Hematopoietic multipotent progenitor cell treated with erythropoietin and hydrocortisone succinate and interleukin-3 and kit ligand, for 4 days (in vitro differentiated cells): ENCODE data around the gene TSPAN9.

Source experiments
- DNase-seq: peaks from one replicate; pipeline ENCODE4 v3.0.0-alpha.2; 2015

Gene TSPAN9

DNA sequence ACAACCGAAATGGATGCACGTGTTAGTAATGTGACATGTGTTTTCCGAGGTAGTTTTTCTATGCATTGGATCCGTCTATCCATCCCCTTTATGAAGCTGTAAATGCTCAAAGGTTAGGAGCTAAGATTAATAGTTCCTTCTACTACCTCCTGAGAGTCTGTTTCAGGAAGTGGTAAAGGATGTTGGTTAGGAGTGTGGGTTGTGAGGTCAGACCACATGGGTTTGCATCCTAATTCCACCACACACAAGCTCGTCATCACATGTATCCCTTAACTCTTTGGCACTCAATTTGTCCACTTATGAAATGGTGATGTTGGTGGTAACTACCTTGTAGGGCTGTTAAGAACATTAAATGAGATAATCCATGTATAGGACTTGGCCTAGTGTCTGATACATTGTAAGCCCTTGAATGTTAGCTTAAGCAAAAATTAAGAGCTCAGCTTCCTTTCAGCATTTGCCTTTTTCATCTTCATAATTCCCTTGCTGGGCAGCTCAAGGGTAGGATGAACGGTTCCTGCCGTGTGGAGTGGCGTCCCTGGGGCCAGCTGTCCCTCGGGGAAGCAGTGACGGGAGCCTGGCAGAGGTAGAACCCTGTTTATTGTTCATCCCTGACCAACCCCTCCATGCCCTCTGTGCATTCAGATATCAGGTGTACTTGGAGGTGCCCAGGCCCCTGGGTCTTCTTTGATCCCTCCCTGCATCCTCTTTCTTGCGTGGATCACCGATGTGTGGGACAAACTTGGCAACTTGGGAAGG is 52.3 kb downstream of the TSPAN9 start:
- DNase-seq, result peak; percentile 66

DNA sequence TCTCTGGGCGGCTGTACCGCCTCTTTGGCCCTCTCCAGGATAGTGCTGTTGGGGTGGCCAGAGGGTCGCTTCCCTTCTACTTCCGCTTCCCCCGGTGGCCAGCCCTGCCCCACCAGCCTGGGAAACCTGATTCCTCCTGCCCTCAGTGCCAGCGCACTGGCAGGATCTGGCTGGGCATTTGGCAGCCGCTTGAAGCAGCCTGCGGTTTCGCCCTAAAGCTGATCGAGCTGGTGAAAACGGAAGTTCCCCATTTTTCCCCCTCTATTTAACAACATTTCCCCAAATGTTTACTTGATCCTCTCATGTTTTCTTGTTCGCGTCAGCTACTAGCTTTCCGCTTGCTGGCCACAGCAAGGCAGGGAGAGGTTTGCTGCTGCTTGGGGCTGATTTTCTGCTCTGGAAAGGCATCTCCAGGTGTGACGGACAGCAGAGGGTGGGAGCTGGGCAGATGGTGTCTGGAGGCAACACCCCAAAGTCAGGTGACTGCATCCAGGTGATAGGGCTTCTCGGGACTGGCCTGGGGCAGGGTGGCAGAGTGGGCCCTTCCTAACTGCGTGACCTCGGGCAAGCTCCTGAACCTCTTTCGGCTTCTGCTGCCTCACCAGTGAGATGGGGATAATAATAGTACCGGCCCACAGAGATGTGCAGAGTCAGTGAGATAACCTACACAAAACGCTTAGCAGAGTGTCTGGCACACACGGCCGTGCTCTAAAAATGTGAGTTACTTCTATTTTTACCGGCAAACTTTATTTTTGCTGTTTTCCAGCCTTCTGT is 53.1 kb downstream of the TSPAN9 start:
- peak; percentile 72 for DNase-seq

GRCh38 chr12:3131129-3131528 is 54.0 kb downstream of the TSPAN9 start:
- no peak for DNase-seq

DNA sequence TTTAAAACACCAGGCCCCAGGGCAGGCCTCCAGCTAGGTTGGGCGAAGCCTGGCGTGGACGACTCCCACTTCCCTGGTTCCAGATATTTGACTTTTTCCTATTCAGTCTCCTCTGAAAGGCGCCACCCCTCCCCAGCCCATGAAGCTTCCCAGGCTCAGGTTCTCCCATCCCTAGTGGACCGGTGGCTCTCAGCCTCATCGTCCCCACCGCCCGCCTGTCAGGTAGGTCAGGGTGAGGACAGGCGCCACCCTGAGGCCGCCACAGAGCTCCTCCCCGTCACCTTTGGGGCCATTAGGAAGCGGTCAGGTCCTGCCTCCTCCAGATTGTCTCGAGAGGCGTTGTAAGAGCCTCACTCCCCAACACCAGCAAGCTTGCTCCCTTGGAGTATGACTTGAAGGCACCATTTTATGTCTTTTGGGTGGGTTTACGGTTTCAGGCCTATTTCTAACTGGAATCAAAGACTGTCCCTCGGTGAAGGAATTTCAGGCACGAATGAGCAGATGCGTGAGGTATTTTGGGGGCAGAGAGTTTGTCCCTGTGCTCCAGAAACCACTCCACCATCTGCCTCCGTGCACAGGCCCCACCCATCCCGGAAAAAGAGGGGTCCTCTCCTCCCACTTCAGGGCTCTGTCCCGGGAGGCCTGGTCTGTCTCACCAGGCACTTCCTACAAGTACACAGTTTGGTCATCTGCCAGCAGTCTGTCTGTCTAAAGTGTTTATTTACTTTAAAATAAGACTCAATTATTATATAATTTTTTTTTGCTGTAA is 55.6 kb downstream of the TSPAN9 start:
- DNase-seq, result no peak

DNA sequence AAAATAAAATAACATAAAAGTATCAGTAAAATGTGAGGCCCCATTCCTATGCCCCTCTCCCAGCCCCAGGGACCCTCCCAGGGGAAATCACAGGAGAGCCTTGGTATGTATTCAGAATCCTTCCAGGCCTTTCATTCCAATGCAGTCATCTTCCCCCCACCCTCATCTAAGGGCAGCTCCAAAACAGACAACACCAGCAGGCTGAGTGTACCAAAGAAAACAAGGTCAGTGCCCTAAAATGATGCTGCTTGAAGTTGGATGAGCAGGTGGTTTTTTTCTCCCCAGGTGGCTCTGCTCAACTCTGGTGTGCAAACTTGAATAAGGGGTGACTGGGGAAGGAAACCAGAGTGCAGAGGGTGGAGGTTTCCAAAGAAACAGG is 56.2 kb downstream of the TSPAN9 start:
- no peak for DNase-seq

GRCh38 chr12:3134126-3134525 is 56.9 kb downstream of the TSPAN9 start:
- DNase-seq, result no peak

DNA sequence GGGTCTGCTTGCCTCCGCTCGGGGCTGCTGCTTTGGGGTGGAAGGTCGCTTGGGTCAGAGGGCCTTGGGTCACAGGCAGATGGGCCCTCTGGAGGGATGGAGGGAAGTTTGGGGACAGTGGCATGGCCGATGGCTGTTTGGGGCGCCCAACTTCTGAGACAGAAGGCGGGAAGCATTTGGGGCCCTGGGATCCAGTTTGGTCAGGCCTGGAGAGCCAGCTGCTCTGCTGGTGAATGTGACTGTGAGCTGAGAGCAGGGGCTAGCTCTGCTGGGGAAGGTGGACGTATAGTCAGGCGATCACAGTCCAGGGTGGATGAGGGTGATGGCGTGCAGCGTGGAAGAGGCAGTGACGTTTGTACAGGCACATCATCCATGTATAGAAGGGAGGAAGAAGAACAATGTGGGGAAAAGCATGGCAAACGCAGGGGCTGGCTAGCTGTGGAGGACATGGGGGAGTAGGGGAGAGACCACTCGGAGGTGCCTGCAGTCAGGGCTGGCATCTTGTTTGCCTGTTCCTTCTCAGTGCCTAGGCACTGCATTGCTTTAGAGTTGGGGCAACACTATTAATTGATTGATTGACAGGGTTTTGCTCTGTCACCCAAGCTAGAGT is 57.5 kb downstream of the TSPAN9 start:
- no peak for DNase-seq

DNA sequence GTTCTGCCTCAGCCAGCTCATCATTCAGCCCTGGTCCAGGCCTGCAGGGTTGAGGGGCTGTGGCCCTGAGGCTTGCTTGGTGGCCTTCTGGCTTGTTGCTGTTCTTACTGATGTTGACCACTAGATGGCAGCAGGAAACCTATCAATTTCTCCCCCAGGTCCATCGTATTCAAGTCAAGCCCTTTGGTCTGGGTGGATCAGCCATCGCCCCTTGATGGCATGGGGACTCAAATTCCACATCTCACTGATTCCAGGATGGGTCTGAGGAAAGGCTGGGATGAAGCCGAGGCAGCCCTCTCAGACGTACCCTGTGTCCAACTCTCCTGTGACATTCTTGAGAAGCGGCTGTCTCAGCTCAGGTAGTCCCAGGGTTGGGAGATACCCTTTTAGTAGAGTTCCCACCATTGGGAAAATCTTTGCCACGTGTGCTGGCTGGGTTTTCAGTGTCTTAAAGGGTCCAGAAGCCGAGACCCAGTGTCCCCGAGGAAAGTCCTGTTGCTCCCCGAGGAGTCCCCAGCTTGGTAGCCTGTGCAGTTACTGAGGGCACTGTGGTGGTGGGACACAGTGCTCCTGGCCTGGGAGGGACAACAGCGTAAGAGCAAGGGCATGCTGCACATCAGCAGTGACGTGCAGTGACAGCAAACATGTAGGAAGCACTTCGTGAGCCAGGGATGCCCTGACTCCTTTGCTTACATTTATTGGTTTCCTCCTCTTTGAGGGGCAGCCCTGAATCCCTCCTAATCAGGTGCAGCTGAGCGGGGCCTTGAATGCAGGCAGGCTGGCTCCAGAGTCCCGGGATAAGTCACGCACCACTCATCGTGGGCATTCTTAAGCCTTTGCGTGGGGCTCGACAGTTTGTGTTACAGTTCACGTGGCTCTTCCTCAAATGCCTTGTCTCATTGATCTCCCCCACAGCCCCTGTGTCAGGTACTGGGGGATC is 58.6 kb downstream of the TSPAN9 start:
- peak; percentile 82 for DNase-seq

DNA sequence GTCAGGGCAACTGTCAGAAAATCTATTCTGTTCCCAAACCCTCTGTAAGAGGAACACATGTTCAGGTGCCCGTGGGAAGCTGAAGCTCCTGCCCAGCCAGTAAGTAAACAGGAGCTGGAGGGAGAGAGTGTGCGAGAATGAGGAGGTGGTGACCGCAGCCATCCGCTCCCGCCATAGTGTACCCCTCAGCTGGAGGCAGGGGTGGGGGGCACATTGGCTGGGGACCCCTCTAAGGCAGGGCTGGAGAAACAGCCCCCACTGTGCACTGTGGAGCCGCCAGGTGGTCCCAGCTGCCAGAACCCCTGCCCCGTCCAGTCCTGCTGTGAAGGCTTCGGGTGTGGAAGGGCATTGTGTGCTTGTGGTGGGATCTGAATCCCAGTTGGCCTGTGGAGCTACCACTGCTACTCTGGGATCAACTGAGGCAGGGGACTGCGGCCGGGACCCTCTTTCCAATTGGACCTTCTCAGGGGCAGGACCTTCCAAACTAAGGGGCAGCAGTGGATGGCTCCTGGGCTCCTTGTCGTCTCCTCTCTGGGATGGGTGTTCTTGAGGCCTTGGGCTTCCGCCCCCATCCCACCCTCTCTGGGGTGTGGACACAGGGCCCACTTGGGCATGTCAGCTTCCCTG is 59.6 kb downstream of the TSPAN9 start:
- DNase-seq, result no peak

GRCh38 chr12:3137268-3137781 is 60.1 kb downstream of the TSPAN9 start:
- no peak for DNase-seq

GRCh38 chr12:3137814-3138445 is 60.8 kb downstream of the TSPAN9 start:
- no peak for DNase-seq

DNA sequence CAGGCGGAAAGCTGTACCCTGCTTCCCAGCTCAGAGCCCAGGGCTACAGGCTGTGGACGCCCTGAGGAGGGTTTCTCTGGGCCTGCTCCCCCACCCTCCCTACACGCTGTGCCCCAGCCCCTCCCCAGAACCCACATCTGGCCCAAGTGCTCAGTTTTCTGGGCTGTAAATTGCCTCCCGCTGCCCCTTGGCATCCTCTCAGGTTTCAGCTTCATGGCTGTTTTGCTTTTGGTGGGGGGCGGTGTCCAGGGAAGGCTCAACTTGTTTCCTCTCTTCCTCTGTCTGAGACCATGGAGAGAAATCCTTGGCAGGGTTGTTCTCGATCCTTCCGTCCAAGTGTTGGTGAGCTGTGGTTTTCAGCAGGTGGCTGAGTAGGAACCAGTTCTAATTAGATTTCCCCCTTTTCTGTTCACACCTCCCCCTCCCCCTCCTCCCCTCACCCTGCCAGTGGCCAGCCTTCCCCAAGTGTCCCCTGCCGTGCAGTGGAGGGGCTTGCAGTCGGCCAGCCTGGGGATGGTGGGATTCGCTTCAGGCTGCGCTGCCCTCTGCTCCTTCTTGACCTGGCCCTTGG is 61.8 kb downstream of the TSPAN9 start:
- no peak for DNase-seq

- no peak for DNase-seq
These were observed 62.6 kb downstream of the TSPAN9 start for GRCh38 chr12:3139760-3140159.

- no peak for DNase-seq
These were observed 63.1 kb downstream of the TSPAN9 start for GRCh38 chr12:3140284-3140683.

DNA sequence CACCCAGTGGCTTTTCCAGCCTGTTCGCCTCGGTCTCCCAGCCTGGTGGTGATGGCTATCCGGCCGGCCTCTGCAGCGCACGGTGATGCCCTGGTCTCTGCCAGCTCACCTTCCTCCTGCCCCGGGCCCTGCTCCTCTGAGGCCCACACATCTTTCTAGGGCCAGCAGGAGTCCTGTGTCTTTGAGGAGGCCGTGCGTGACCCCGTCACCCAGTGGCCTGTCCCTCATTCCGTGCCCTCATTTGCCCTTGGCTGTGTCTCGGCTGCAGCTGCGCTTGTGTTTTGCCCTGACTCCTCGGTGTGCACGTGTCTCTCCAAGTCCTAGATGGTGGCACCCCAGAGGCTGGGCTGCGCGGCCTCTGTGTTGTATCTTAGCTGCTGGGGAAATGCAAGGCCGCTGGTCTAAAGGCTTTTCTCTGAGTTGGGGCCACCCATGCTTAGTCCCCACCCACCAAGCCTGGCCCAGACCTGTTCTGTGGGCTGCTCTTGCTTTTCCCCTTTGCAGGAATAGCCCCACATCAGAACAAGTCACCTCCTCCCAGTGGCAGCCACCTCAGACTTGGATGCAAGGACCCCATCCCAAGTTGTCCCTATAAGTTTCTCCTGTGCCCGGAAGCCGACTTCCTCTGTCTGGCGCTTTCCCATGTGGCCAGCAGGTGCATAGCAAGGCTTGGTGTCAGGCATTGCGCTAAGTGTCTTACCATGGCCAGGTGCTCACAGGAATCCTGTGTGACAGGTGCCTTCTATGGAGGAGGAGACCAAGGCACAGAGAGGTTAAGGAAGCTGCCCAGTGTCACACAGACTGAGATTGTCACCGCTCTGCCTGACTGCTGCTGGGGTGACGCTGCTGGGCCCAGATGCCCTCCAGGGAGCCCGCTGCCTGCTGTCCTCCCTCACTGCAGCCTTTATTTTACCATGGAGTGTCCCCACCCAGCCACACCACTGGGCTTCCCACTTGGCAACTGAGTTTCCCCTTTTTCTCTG is 64.5 kb downstream of the TSPAN9 start:
- DNase-seq, result no peak

DNA sequence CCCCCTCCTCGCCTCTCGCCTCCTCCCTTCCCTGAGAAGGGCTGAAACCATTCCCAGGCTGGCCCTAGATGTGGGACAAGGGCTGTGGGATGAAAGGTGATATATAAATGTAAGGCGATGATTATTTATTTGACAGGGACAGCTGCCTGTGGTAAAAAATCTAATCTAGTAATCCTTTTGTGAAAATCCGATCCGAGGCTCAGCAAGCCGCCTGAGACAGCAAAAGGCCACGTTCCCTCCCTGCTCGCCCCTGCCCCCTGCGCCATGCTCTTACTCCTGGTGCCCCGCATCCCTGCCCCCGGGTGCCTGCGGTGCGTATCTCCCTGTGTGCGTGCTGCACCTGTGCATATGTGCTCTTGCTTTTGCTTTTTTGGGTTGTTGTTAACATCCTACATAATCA is 65.2 kb downstream of the TSPAN9 start:
- no peak for DNase-seq

GRCh38 chr12:3144495-3144894 is 67.3 kb downstream of the TSPAN9 start:
- DNase-seq, result no peak

- DNase-seq, result no peak
These were observed 67.9 kb downstream of the TSPAN9 start for GRCh38 chr12:3145033-3145432.
